Stimulated activated naive CD8-positive, alpha-beta T cell treated with anti-CD3 and anti-CD28 coated beads, Interleukin-15, amount 100 ng/mL, for 72 hours (primary cell): Measurements from ENCODE around the gene TADA2A.

Source experiments
- ATAC-seq: fragments of 150-1000 bp; cut with Tn5 transposase; 2 replicates; pipeline ENCODE4 v1.10.0; 2021; ENCODE audit warnings: mild to moderate bottlenecking, moderate library complexity
- DNase-seq, 2 donors: peaks; one replicate each; pipeline ENCODE4 v3.0.0; 2021 to 2022
- H3K27ac Mint-ChIP-seq, 2 donors: one replicate each; pipeline ENCODE4 v1.8.0; 2022; ENCODE audit warnings: mild to moderate bottlenecking in 2 of 2, mixed read lengths in 2 of 2, moderate library complexity in 2 of 2
- H3K27me3 Mint-ChIP-seq: one replicate; pipeline ENCODE4 v1.8.0; 2022; ENCODE audit warnings: mixed read lengths
- H3K4me1 Mint-ChIP-seq: one replicate; pipeline ENCODE4 v1.8.0; 2022; ENCODE audit warnings: mild to moderate bottlenecking, mixed read lengths
- H3K4me3 Mint-ChIP-seq, 2 donors: one replicate each; pipeline ENCODE4 v1.8.0; 2022; ENCODE audit warnings: mild to moderate bottlenecking in 2 of 2, mixed read lengths in 2 of 2, moderate library complexity in 1 of 2
- H3K9me3 Mint-ChIP-seq, 2 donors: one replicate each; pipeline ENCODE4 v1.8.0; 2022; ENCODE audit warnings: mixed read lengths in 2 of 2

The TADA2A gene

DNA sequence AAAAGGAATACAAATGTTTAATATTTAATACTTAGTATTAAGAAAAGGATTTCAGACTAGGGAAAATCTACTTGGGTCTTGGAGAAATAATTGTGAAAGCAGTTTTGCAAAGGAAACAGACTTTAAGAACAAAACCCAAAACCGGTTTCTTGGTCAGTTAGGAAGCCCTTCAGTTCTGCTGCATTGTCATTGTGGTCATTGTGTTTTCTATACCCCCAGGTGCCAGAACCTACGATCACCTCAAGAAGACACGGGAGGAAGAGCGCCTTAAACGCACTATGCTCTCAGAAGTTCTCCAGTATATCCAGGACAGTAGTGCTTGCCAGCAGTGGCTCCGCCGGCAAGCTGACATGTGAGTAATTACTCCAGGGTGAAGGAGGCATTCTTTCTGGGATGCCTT lies 63.5 kb downstream of the TADA2A start:
- no peak overlapping the region for H3K4me3 Mint-ChIP-seq
- H3K9me3 Mint-ChIP-seq, result no peaks in the 10 kb centered on the region
- H3K27me3 Mint-ChIP-seq, result no peaks in the 10 kb centered on the region
- no peak overlapping the region for H3K27ac Mint-ChIP-seq
- DNase-seq (no peak), ATAC-seq (no peak)
- H3K4me1 Mint-ChIP-seq, result no peaks in the 10 kb centered on the region

DNA sequence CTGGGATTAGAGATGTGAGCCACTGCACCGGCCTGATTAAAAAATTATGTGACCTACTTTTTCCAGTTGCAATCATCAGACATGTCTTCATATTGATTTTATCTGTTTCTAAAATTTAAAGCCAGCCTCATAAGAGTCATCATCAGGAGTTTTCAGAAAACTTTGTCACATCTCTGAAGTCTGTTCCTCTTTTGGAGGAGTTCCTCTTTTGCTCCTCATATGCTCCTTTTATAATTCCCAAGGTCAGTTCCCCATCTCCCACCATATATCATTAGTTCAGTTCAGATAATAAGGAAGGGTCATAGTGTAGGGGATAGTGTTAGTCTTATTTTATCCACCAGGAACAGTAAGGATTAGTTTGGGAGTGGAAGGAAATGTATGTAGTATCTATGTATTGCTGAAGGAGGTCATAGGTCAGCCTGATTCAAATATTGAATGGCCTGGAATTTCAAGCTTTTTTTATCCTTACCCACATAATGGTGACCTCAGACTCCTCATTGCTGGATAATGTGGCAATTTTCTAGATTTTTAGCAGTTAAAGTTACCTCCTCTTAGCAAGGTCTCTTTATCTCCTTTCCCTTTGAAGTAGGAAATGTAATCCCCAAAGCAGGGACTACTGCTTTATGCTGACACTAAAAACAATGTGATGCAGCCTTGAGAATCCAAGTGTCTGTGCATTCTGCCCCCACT lies 69.2 kb downstream of the TADA2A start:
- DNase-seq, result no peak
- no peaks in the 10 kb centered on the region for H3K9me3 Mint-ChIP-seq
- ATAC-seq, result no peak
- no peaks in the 10 kb centered on the region for H3K4me1 Mint-ChIP-seq
- no peak overlapping the region for H3K4me3 Mint-ChIP-seq
- H3K27ac Mint-ChIP-seq, result no peak overlapping the region
- H3K27me3 Mint-ChIP-seq, result no peaks in the 10 kb centered on the region

DNA sequence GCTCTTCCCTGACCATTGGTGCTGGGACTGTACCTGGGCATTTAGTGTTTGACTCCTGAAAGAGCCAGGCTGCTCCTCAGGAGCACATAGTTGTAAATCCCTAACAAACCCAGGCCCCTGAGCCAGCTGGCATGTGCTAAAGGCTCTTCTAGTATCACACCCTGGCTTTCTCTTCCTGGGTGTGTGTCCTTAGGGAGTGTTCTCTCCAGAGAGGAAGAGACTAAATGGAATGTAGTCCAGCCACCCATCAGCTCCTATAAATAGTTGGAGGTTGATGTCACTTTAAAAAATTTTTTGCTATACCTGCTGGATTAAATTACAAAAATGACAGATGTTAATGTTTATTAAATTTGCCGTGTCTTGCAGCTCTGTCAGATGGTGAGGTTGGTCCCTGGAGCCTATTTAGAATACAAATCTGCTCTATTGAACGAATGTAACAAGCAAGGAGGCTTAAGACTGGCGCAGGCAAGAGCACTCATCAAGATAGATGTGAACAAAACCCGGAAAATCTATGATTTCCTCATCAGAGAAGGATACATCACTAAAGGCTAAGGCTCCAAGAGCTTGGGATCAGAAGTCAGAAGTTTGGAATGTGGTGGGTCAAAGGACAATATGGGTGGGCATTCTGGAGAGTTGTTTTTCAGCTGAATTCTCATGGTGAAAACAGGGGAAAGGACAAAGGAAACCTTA lies 69.9 kb downstream of the TADA2A start:
- no peak overlapping the region for H3K4me3 Mint-ChIP-seq
- ATAC-seq (no peak), DNase-seq (no peak)
- H3K27ac Mint-ChIP-seq, result no peak overlapping the region
- no peaks in the 10 kb centered on the region for H3K27me3 Mint-ChIP-seq
- H3K9me3 Mint-ChIP-seq, result no peaks in the 10 kb centered on the region
- no peaks in the 10 kb centered on the region for H3K4me1 Mint-ChIP-seq

DNA sequence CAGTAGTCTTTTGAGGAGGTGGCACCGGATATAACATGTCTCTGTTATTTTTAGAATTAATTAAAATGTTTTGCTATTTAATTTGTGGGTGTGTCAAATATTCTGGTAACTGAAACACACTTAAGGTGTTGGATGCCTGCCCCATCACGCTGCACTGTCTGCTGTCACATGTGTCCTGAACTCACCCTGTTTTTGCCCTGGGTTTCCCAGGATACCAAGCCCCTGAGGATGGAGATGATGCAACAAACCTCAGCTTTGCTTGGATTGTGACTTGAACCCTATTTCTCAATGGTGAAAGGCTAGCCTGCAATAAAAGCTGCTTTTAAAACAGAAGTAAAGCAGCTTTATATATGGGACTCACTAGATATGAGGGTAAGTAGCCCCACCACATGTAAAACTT lies 71.5 kb downstream of the TADA2A start:
- Mint-ChIP-seq H3K4me1 (peaks cover 4% of the 10 kb centered on the region), H3K27me3 (no peaks in the 10 kb centered on the region), H3K9me3 (no peaks in the 10 kb centered on the region), H3K4me3 (no peak overlapping the region), H3K27ac (no peak overlapping the region)
- ATAC-seq (no peak), DNase-seq (no peak)

DNA sequence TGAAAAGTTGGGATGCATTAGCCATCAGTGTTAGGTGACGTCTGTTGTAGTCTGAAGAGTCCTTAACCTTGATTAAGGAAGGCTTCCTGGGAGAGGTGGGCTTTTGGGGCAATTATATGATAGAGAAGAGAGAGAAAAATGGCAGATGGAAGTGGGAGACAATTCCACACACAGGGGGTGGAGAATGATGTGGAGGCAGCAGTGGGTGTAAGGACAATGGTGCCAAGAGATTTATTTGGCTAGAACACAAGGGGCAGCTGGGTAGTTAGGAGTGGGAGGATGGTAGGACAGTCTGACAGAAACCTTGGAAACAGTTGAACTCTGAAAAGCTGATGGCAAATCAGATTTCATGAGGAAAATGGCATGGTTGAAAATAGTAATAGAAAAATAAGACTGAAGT lies 72.3 kb downstream of the TADA2A start:
- no peak overlapping the region for H3K27ac Mint-ChIP-seq
- H3K4me1 Mint-ChIP-seq, result peaks cover 11% of the 10 kb centered on the region
- ATAC-seq (no peak), DNase-seq (no peak)
- H3K27me3 Mint-ChIP-seq, result no peaks in the 10 kb centered on the region
- H3K4me3 Mint-ChIP-seq, result no peak overlapping the region
- no peaks in the 10 kb centered on the region for H3K9me3 Mint-ChIP-seq

DNA sequence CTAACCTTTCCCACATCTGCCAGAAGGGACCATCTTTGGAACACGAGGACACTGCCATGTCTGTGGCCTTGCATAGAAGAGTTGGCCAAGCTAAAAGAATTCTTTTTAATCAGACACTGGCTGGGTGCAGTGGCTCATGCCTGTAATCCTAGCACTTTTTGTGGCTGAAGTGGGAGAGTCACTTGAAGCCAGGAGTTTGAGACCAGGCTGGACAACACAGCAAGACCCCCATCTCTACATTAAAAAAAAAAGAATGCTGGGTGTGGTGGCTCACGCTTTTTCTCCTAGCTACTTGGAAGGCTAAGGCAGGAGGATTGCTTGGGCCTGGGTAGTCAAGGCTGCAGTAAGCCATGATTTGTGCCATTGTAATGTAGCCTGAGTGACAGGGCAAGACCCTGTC lies 73.7 kb downstream of the TADA2A start:
- ATAC-seq, result no peak
- Mint-ChIP-seq H3K27me3 (no peaks in the 10 kb centered on the region), H3K4me3 (no peak overlapping the region), H3K9me3 (no peaks in the 10 kb centered on the region), H3K27ac (no peak overlapping the region), H3K4me1 (peaks cover 11% of the 10 kb centered on the region)
- no peak for DNase-seq

DNA sequence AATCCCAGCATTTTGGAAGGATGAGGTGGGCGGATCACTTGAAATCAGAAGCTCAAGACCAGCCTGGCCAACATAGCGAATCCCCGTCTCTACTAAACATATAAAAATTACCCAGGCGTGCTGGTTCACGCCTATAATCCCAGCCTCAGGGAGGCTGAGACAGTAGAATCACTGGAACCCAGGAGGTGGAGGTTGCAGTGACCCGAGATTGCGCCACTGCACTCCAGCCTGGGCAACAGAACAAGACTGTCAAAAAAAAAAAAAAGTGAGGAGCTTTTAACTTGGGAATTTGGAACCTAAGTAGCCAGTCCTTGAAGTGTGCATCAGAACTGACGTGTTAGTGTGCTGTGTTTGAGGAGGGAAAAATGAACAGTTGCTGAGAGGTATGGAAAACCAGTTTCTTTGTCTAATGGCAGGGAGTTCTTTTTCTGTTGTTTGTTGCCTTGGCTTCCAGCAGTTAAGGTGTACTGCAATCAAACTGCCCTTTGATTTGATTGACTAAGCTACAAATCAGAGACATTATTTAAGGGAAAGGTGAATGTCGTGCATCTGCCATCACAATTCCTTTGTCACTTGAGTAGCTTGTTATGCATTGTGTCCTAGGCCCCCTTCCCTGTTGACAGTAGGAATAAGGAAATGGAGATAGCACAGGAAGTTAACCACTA lies 74.4 kb downstream of the TADA2A start:
- no peak for ATAC-seq
- H3K4me1 Mint-ChIP-seq, result peaks cover 11% of the 10 kb centered on the region
- H3K4me3 Mint-ChIP-seq, result no peak overlapping the region
- no peaks in the 10 kb centered on the region for H3K9me3 Mint-ChIP-seq
- H3K27me3 Mint-ChIP-seq, result no peaks in the 10 kb centered on the region
- H3K27ac Mint-ChIP-seq, result no peak overlapping the region
- DNase-seq, result no peak

DNA sequence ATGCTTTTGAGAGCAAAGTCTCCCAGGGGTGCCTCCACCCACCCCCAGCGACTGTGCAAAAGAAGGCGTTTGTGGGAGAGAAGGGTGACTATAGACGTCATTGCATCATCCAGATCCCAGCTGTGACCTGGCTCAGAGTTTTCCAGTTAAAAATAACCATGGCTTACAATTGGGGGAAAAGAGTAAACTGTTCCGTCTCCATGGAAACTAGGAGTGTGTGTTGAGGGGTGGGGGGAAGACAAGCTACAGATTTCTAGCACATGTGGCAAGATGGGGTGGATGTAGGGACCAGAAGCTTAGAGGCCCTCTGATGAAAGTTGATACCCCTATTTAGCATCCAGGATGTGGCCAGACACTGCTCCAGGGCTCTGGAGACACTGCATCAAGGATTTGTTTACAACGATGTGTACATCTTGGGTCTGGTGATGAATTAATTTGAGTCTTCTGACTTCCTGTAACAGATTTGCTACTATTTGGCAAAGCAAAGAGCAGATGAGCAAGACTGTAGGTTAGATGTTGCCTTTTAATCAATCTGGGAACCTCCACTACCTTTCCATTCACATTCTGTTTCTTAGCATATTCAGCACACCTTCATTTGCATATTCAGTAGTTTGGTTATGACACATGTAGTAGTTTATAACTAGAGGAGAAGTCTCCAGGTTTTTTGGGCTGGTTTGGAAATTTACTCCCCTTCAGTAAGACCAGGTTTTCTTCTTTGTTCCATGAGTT lies 76.8 kb downstream of the TADA2A start:
- DNase-seq (no peak), ATAC-seq (peak; percentile 60)
- Mint-ChIP-seq H3K4me1 (peaks cover 11% of the 10 kb centered on the region), H3K27me3 (no peaks in the 10 kb centered on the region), H3K9me3 (no peaks in the 10 kb centered on the region), H3K27ac (peak overlapping the region in 1 of 2 donors; percentile 74), H3K4me3 (no peak overlapping the region)

DNA sequence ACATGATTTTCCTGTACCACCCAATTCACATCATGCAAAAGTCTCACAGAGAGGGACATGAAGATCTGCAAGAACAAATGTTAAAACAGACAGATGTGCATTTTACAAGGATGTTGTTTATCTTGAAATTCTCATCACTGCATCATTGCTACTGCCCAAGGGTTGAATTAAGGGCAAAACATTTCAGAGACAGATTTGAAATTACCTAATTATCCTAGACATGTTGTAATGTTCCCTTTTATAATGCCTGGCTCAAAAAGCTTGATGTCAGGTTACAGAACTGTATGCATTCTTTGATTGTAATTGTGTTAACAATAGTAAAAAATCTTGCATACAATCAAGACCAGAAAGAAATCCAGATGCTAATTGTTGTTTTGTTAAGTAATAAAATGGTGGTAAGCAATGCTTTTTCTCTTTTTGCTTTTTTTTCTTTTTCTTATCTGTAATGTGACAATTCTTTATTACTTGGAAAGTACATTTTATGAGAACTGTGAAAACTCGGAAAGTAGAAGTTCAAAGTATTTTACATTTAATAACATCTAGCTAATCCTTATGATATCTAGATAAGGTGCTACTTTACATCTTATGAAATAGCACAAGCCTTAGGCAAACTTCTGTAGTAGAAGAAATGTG lies 79.4 kb downstream of the TADA2A start:
- Mint-ChIP-seq H3K4me1 (peaks cover 26% of the 10 kb centered on the region), H3K27ac (no peak overlapping the region), H3K27me3 (no peaks in the 10 kb centered on the region), H3K9me3 (no peaks in the 10 kb centered on the region), H3K4me3 (no peak overlapping the region)
- ATAC-seq, result no peak
- DNase-seq, result no peak

DNA sequence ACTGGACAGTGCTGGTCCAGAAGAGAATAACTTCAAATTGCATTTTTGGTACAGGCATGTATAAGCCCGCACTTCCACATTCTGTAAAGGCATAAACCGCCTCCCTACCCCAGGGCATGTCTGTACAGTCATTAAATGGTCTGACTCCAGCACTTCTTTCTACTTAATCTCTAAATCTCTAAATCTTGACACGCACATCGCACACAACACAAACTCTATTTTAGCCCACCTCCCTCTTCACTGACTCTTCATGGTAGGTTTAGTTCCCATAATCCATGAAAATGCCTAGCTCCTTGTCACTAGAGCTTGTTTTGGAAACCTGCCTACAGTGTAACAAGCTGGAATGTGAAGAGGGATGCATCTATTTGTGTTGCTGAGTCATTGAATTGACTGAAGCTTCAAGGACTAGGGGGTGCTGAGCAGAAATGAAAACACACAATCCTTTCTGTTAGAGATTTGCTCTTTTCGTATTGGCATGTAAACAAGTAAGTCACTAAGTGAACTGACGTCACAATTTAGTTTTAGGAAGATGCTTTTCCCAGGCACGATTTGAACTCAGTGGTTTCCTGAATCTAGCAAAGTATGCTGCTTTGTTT lies 81.4 kb downstream of the TADA2A start:
- no peaks in the 10 kb centered on the region for H3K9me3 Mint-ChIP-seq
- no peak for ATAC-seq
- peak overlapping the region; percentile 97 to 98 for H3K4me3 Mint-ChIP-seq
- H3K4me1 Mint-ChIP-seq, result peaks cover 36% of the 10 kb centered on the region
- no peaks in the 10 kb centered on the region for H3K27me3 Mint-ChIP-seq
- H3K27ac Mint-ChIP-seq, result no peak overlapping the region
- no peak for DNase-seq

DNA sequence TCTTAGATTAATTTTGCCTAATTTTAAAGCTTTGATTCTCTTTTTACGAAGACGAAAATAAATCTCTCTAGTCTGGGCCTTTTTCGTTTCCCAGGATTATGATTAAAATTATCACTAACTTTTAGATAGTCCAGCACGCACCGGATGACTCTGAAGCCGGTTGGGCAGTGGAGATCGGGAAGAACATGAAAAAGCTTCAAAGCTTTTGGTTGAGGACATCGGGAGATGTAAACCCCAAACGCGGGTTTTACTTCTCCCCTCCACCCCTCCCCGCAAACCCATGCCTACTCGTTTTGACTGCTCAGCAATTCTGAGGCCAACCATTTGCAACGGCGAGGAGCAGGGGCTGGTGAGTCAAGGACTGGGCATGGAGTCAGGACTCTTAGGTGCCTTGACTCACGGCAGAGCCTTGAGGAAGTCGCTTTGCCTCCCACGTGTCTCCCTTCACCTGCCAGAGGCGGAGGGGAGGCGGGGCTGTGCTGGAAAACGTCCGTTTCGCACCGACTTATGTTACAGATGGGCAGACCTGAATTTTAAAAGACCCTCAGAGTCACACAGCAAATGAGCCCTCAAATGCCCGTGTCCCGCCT lies 82.0 kb downstream of the TADA2A start:
- Mint-ChIP-seq H3K9me3 (no peaks in the 10 kb centered on the region), H3K27ac (peak overlapping the region; percentile 61 to 92), H3K4me1 (peaks cover 36% of the 10 kb centered on the region), H3K27me3 (no peaks in the 10 kb centered on the region), H3K4me3 (peak overlapping the region; percentile 97 to 98)
- peak; percentile 40 to 58 for DNase-seq
- ATAC-seq, result peak; percentile 41

DNA sequence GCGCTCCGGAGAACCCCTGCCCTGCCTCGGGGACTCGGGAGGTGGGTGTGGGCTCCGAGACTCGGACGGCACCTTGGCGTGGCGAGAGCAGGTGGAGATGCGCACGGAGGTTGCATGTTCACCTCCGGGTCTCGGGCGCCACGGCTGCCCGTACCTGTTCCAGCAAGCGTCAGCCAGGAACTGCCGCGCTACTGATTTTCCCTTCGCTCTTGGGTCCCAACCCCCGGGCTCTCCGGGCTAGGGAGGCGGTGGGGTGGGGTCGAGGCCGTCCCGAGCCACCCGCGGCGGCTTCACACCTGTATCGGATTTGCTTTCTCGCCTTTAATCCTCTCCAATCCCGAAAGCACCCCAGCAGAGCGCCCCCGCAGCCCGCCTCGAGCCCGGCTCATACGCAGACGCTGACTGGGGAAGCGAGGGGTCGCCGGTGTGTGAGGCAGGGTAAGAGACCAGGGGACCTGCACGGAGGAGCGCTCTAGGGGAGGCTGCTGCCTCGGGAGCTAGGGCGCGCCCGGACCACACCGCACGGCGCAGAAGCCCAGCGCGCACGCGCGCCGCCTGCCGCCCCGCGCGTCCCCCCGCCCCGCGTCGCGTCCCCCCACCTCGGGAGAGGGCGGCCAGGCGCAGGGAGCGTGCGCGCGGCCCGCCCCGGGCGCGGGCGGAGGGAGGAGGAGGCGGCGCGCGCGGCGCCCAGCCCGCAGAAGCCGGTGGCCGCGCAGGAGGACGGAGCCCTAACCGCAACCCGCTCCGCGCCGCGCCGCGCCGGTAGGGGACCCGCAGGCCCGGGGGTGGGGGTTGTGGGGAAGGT lies 82.7 kb downstream of the TADA2A start, which contains the start of gene DUSP14:
Gene DUSP14 (plus strand): TSS at position 695 of the 805 bp plus-strand sequence. CDS start 22,382 bp downstream, outside the sequence.
- Mint-ChIP-seq H3K4me3 (peak within 1 kb of the TSS; percentile 97 to 98), H3K9me3 (no peaks in the 10 kb centered on the region), H3K27me3 (no peaks in the 10 kb centered on the region), H3K27ac (peak within 1 kb of the TSS; percentile 79 to 92), H3K4me1 (peaks cover 41% of the 10 kb centered on the region)
- peak; percentile 87 for ATAC-seq
- peak; percentile 79 to 84 for DNase-seq

DNA sequence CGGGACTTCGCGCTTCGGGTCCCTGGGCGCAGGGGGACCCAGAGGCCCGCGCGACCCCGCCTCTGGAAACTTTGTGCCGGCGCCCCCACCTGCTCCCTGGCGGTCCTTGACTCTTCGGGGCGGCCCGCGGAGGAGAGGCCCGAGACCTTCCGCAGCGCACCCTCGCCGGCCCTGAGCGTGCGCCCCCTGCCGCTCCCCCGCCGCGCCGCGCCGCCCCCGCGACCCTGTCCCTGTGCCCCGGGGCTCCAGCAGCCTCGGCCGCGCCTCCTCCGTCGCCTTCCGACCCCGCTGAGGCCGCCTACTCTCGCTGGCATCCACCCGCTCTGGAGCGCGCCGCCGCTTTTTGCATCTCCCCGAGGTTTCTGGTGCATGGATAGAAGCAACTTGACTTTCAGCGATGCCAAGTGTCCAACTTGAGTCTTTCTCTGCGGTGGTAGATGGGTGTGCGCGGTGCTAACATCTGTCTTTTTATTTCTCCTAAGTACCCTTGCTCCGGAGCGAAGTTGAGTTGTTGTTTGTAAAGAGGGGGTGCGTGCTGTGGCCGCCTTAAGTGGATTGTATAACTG lies 83.4 kb downstream of the TADA2A start:
- DNase-seq (peak; percentile 85 to 87), ATAC-seq (peak; percentile 82)
- Mint-ChIP-seq H3K27me3 (no peaks in the 10 kb centered on the region), H3K4me3 (peak overlapping the region; percentile 91 to 93), H3K4me1 (peaks cover 41% of the 10 kb centered on the region), H3K9me3 (no peaks in the 10 kb centered on the region), H3K27ac (peak overlapping the region; percentile 61 to 79)
